B cell (primary cell): ENCODE data around the gene CYP4A11.

Experiments
- EZH2 ChIP-seq: IDR thresholded peaks from 2 replicates; pipeline ENCODE4 v1.6.1; 2012; ENCODE audit warnings: borderline replicate concordance, low read depth, mild to moderate bottlenecking, moderate library complexity, low read length; ENCODE audit not compliant: insufficient read depth, poor library complexity, severe bottlenecking
- TF ChIP-seq, protein P1 (sequence below): fragments of 200-600 bp; IDR thresholded peaks from one replicate; pipeline ENCODE4 v1.8.0; 2022; ENCODE audit warnings: antibody characterized with exemption, mild to moderate bottlenecking

DNA sequence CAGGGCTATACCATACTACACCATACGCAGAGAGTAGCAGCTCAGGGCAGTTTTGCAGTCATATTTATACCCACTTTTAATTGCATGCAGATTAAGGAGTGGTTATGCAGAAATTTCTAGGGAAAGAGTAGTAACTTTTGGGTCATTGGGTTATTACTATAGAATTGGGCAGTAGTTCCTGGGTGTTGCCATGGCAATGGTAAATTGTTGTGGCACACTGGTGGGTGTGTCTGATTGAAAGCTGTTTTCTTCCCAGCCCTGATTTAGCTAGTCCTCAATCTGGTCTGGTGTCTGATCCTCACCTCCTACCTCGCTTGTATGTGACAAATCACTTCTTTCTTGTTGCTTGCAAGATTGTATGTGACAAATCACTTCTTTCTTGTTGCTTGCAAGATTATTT lies 30.5 kb downstream of the CYP4A11 start:
- TF ChIP-seq, protein P1, sequence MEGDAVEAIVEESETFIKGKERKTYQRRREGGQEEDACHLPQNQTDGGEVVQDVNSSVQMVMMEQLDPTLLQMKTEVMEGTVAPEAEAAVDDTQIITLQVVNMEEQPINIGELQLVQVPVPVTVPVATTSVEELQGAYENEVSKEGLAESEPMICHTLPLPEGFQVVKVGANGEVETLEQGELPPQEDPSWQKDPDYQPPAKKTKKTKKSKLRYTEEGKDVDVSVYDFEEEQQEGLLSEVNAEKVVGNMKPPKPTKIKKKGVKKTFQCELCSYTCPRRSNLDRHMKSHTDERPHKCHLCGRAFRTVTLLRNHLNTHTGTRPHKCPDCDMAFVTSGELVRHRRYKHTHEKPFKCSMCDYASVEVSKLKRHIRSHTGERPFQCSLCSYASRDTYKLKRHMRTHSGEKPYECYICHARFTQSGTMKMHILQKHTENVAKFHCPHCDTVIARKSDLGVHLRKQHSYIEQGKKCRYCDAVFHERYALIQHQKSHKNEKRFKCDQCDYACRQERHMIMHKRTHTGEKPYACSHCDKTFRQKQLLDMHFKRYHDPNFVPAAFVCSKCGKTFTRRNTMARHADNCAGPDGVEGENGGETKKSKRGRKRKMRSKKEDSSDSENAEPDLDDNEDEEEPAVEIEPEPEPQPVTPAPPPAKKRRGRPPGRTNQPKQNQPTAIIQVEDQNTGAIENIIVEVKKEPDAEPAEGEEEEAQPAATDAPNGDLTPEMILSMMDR = no peak
- TF ChIP-seq EZH2 = no peak
